Heart left ventricle (tissue), 16 donors: ENCODE measurements around the gene ADCY9. TPM values are rescaled to one million over a fixed set of nuclear protein-coding genes. Genes with fewer than 3 reads are reported as not detected.

Experiments
- ATAC-seq, 4 donors: fragments of 200-7000 bp; cut with Tn5 transposase; one replicate each; pipeline ENCODE4 v1.9.1; 2020 to 2022; ENCODE audit warnings: moderate library complexity in 4 of 4, mild to moderate bottlenecking in 3 of 4, moderate number of reproducible peaks in 1 of 4
- DNase-seq, 5 donors: peaks; one replicate each; pipeline ENCODE4 v3.0.0-alpha.2; 2020
- H3K27ac ChIP-seq, 12 donors: fragments of 200-600 bp; sonication (generic) in 4 of 12; one replicate each; pipeline versions ENCODE4 v1.5.0 to v1.8.0; 2016 to 2022; ENCODE audit warnings: mild to moderate bottlenecking in 2 of 12
- H3K27me3 ChIP-seq, 9 donors: fragments of 200-600 bp; sonication (generic) in 2 of 9; one replicate each; pipeline versions ENCODE4 v1.5.1 to v1.8.0; 2016 to 2022; ENCODE audit warnings: mild to moderate bottlenecking in 3 of 9
- H3K36me3 ChIP-seq, 9 donors: fragments of 200-600 bp; sonication (generic) in 2 of 9; one replicate each; pipeline versions ENCODE4 v1.5.0 to v1.8.0; 2018 to 2022; ENCODE audit warnings: mild to moderate bottlenecking in 2 of 9
- H3K4me1 ChIP-seq, 12 donors: fragments of 200-600 bp; sonication (generic) in 4 of 12; one replicate each; pipeline versions ENCODE4 v1.5.0 to v1.8.0; 2016 to 2022; ENCODE audit warnings: mild to moderate bottlenecking in 3 of 12
- H3K4me3 ChIP-seq, 12 donors: fragments of 200-600 bp; sonication (generic) in 4 of 12; one replicate each; pipeline versions ENCODE4 v1.5.0 to v1.8.0; 2017 to 2022; ENCODE audit warnings: mild to moderate bottlenecking in 9 of 12, moderate library complexity in 4 of 12
- H3K9me3 ChIP-seq, 12 donors: fragments of 200-600 bp; sonication (generic) in 4 of 12; one replicate each; pipeline versions ENCODE4 v1.5.0 to v1.8.0; 2016 to 2022; ENCODE audit warnings: mild to moderate bottlenecking in 1 of 12
- POLR2A ChIP-seq, 2 donors: fragments of 450-650 bp; IDR thresholded peaks; one replicate each; pipeline ENCODE4 v1.6.1; 2017; ENCODE audit warnings: antibody characterized with exemption in 2 of 2, mild to moderate bottlenecking in 2 of 2, moderate library complexity in 2 of 2
- WGBS, 4 donors: extraction: QIAGEN DNeasy Blood & Tissue Kit in 2 of 4; methylation state at CpG; one replicate each; pipeline versions ENCODE4 v1.1.5 to v1.1.7; 2013 to 2018; 5-methylcytosine and 5-hydroxymethylcytosine counted together
- intact Hi-C, 10 donors: fragments of 100-400 bp; cut with DNase I; formaldehyde crosslinking; loops; one replicate each; pipeline versions ENCODE4 v1.11.1 to v1.14.2; 2022
- polyA plus RNA-seq, 2 donors: library from polyadenylated mRNA; stranded (reverse); fragments of 200-250 nt; gene quantifications; one replicate each; pipeline ENCODE4 v1.2.3, GENCODE V29; 2013
- total RNA-seq, 9 donors: library from RNA; depleted of rRNA in 2 of 9; stranded (reverse); fragments of >200 nt in 2 of 9; fragmentation: NEBNext Ultra II Directional in 3 of 9; extraction: Animal tissue kit (Norgen Biotek cat#: 25700) in 3 of 9; gene quantifications; one replicate each; pipeline versions ENCODE4 v1.1.0 to v1.2.4, GENCODE V29; 2016 to 2023
- TF ChIP-seq, protein P1 (sequence below), 12 donors: fragments of 200-600 bp; sonication (generic) in 4 of 12; IDR thresholded peaks; one replicate each; pipeline versions ENCODE4 v1.5.0 to v1.8.0; 2018 to 2022; ENCODE audit warnings: antibody characterized with exemption in 12 of 12, mild to moderate bottlenecking in 5 of 12
- donor health status: ischemic (EF 13 %, LVEDD 7.1; RV severe dilation, severe dysfunction).
- donor health status: healthy with polysubstance abuse.
- donor health status: DM: no; HTN: yes; CAD: no.
- donor health status: DM: no; HTN: no; CAD: no.
- donor health status: ischemic (EF 25% LVEDD 6.9; RV normal size, moderate dysfunction).
- donor health status: ischemic (EF 25% LVEDD 5.7; RV mildly dilated, moderate dysfunction).
- donor health status: healthy.
- donor health status: DM: yes; HTN: yes; CAD: no.
- donor health status: ischemic (EF 35%, LVEDD 5.7; RV mildly dilated, moderate dysfunction).
- donor health status: nonischemic (EF 11% LVEDD 7.7; RV severe dilation, severe dysfunction).
- donor health status: DM: yes; HTN: yes; CAD: no.
- donor health status: PGD.
- donor health status: ischemic (EF 29% LVEDD 5.4; RV normal size, mild dysfunction).
- donor health status: nonischemic (EF 23%, LVEDD 6.1; RV moderate dilation, normal function).

ADCY9 gene
- total and polyA plus RNA-seq, 11 donors, result 11.8 to 85.8 (median 45.0) TPM

GRCh38 chr16:4055748-4056147 is 60.5 kb downstream of the ADCY9 start:
- Histone ChIP-seq H3K4me3 (no peak overlapping the region), H3K27ac (no peak overlapping the region), H3K9me3 (peaks cover 0 to 12% (median 7%) of the 10 kb centered on the region in 12 donors), H3K36me3 (no peaks in the 10 kb centered on the region), H3K4me1 (peaks cover 0 to 34% (median 22%) of the 10 kb centered on the region in 12 donors), H3K27me3 (no peaks in the 10 kb centered on the region)
- no peak for ATAC-seq
- TF ChIP-seq POLR2A (IDR thresholded peaks at IDR 0.05), result no peak
- TF ChIP-seq, protein P1, sequence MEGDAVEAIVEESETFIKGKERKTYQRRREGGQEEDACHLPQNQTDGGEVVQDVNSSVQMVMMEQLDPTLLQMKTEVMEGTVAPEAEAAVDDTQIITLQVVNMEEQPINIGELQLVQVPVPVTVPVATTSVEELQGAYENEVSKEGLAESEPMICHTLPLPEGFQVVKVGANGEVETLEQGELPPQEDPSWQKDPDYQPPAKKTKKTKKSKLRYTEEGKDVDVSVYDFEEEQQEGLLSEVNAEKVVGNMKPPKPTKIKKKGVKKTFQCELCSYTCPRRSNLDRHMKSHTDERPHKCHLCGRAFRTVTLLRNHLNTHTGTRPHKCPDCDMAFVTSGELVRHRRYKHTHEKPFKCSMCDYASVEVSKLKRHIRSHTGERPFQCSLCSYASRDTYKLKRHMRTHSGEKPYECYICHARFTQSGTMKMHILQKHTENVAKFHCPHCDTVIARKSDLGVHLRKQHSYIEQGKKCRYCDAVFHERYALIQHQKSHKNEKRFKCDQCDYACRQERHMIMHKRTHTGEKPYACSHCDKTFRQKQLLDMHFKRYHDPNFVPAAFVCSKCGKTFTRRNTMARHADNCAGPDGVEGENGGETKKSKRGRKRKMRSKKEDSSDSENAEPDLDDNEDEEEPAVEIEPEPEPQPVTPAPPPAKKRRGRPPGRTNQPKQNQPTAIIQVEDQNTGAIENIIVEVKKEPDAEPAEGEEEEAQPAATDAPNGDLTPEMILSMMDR (IDR thresholded peaks at IDR 0.05), result no peak
- no peak for DNase-seq
- intact Hi-C loops, result no loop called here
- WGBS, 4 donors, result 91 to 94% (median 92%) methylated on average over 13 to 15 of the region's 15 CpGs

DNA sequence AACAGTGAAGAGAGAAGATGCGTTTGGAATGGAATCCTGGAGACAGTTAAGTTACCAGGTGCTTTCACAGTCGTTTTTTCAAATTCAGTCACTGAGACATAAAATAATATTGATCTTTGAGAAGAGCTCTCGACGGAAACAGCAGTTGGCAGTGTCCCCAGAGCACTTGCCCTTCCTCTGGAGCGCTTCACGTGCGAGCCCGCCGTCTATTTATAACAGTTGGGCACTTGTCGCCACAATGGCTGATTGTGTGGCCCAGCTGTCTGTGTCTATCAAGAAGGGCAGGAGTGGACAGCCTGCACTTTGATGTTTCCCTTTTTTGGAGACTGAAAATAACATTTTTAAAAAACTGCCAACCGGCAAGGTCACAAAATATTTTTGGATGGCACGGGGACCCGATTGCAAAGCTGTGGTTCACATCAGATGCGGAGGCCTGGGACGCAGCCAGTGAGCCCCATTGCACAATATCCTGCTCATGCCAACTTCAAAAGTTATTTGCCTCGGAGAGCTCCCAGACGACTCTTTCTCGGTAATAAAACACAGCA is 62.9 kb downstream of the ADCY9 start:
- TF ChIP-seq, protein P1 (IDR thresholded peaks at IDR 0.05), result no peak
- no peak for TF ChIP-seq POLR2A (IDR thresholded peaks at IDR 0.05)
- intact Hi-C loops, result loop anchor here in 3 of 10 donors (5.0 kb wide), 4 partner anchors 34 to 64 kb away; partner anchors contain the start of gene ADCY9 (in 1 of the 3)
- Histone ChIP-seq H3K4me3 (peak overlapping the region in 9 of 12 donors; percentile 9 to 36 (median 26)), H3K27me3 (no peaks in the 10 kb centered on the region), H3K36me3 (no peaks in the 10 kb centered on the region), H3K4me1 (peaks cover 0 to 34% (median 22%) of the 10 kb centered on the region in 12 donors), H3K27ac (peak overlapping the region; percentile 70 to 92 (median 86)), H3K9me3 (no peaks in the 10 kb centered on the region)
- peak; percentile 88 to 93 (median 92) for ATAC-seq
- 8 to 17% (median 11%) methylated on average over 18 of the region's 18 CpGs for WGBS, 4 donors
- peak; percentile 75 to 90 (median 79) for DNase-seq

- intact Hi-C loops, result loop anchor here in 3 of 10 donors (5.0 kb wide), 4 partner anchors 34 to 64 kb away; partner anchors contain the start of gene ADCY9 (in 1 of the 3)
- DNase-seq, result peak in 1 of 5 donors; percentile 40
- H3K27ac ChIP-seq, result peak overlapping the region; percentile 70 to 92 (median 86)
These were observed 63.4 kb downstream of the ADCY9 start for GRCh38 chr16:4052801-4053293.

DNA sequence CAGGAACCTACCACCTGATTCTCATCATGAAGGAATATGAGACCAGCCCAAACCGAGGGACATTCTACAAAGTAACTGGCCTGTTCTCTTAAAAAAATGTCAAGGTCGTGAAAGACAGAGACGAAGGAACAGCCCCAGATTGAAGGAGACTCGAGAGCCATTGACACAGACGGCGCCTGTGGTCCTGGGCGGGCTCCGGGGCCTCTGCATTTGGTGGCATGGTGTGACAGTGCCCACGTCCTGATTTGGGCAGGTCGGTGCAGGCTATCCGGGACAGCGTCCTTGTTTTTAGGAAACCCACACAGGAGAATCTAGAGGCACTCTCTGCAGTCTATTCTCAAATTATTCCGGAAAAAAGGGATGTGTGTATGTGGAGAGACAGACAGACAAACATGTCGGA is 64.1 kb downstream of the ADCY9 start:
- Histone ChIP-seq H3K4me3 (no peak overlapping the region), H3K4me1 (peaks cover 0 to 42% (median 26%) of the 10 kb centered on the region in 12 donors), H3K27ac (peak overlapping the region in 11 of 12 donors; percentile 75 to 92 (median 86)), H3K9me3 (no peaks in the 10 kb centered on the region), H3K27me3 (no peaks in the 10 kb centered on the region), H3K36me3 (no peaks in the 10 kb centered on the region)
- DNase-seq, result no peak
- no peak for TF ChIP-seq POLR2A (IDR thresholded peaks at IDR 0.05)
- TF ChIP-seq, protein P1 (IDR thresholded peaks at IDR 0.05), result no peak
- intact Hi-C loops, result loop anchor here in 3 of 10 donors (5.0 kb wide), 4 partner anchors 35 to 65 kb away; partner anchors contain the start of gene ADCY9 (in 1 of the 3)
- ATAC-seq, result peak in 2 of 4 donors; percentile 20 to 35
- 69 to 79% (median 74%) methylated on average over 14 of the region's 14 CpGs for whole genome bisulfite sequencing, 4 donors

More at GRCh38 chr16:4052801-4053293, 63.4 kb downstream of the ADCY9 start:
- ATAC-seq, result peak in 3 of 4 donors; percentile 3 to 37 (median 31)
- Histone ChIP-seq H3K4me1 (peaks cover 0 to 36% (median 23%) of the 10 kb centered on the region in 12 donors), H3K36me3 (no peaks in the 10 kb centered on the region), H3K4me3 (peak overlapping the region in 9 of 12 donors; percentile 9 to 36 (median 26)), H3K27me3 (no peaks in the 10 kb centered on the region), H3K9me3 (no peaks in the 10 kb centered on the region)
- 39 to 51% (median 48%) methylated on average over 20 of the region's 20 CpGs for WGBS, 4 donors
- TF ChIP-seq POLR2A (IDR thresholded peaks at IDR 0.05), result no peak
- TF ChIP-seq, protein P1 (IDR thresholded peaks at IDR 0.05), result no peak
